ENCODE results near the gene PHKG1.

GRCh38 chr7:56087445-56087844 is 5.3 kb downstream of the PHKG1 start:
- TF ChIP-seq CTCF (IDR thresholded peaks at IDR 0.05): no peak
- no peak for TF ChIP-seq SMAD4 (CRISPR knock-in tag; IDR thresholded peaks at IDR 0.05)
- TF ChIP-seq CBFB (CRISPR knock-in tag; IDR thresholded peaks at IDR 0.05; ENCODE audit: low read depth): no peak
- no peak for TF ChIP-seq NR3C1 (CRISPR knock-in tag; conservative IDR thresholded peaks at IDR 0.05; ENCODE audit: low read depth)

All from WTC11 (cell line).